C4-2B (cell line): ENCODE data around the gene BMP2.

Experiments
- H3K27ac ChIP-seq: fragments of 450-650 bp; 2 replicates; pipeline ENCODE4 v1.5.1; 2017
- CTCF ChIP-seq: fragments of 450-650 bp; conservative IDR thresholded peaks from 2 replicates; pipeline ENCODE4 v1.5.1; 2017; ENCODE audit warnings: mild to moderate bottlenecking
- ZFX ChIP-seq: fragments of 450-650 bp; IDR thresholded peaks from 2 replicates; pipeline ENCODE4 v1.6.1; 2017

Gene BMP2

GRCh38 chr20:6768228-6769140, 998 bp downstream of the BMP2 start:
- no peak overlapping the region for H3K27ac ChIP-seq
- TF ChIP-seq ZFX (no peak), CTCF (no peak)

DNA sequence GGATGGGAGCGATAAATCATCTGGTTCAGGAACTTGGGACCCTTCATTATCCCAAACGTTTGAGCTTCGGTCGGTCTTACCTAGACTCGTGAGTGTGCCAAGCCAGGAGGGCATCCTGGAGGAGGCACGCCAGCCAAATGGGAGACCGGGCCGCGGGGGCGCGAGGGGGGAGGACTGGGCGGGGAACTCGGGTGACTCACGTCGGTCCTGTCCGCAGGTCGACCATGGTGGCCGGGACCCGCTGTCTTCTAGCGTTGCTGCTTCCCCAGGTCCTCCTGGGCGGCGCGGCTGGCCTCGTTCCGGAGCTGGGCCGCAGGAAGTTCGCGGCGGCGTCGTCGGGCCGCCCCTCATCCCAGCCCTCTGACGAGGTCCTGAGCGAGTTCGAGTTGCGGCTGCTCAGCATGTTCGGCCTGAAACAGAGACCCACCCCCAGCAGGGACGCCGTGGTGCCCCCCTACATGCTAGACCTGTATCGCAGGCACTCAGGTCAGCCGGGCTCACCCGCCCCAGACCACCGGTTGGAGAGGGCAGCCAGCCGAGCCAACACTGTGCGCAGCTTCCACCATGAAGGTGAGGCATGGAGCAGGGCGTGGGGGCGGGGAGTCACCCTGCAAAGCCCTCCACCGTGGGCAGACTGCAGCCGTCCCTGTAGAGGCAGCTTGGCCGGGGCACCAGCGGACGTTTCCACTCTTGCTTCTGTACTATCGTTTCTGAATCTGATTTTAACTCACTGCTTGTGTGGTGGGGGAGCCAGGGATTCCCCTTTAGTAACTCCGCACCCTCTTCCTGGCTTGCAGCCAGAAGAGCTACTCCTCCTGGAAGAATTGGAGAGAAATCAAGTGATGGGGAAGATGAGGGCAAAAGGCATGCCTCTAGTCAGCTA, 2.7 kb downstream of the BMP2 start:
- TF ChIP-seq CTCF (no peak), ZFX (no peak)

DNA sequence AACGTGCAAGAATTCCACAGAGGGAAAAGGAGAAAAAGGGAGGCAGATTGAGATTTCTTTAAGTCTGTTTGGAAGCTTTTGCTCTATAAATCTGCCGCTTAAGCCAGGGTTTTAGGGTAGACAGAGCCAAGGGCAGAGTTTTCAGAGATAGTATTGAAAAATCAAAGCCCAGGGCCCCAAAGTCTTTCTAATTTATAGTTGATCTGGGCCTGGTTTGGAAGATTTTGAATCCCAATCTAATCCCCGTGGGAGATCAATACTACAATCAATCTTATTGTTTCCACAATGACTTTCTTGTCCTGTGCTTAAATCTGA, 3.3 kb downstream of the BMP2 start:
- no peak overlapping the region for H3K27ac ChIP-seq
- TF ChIP-seq CTCF (no peak), ZFX (no peak)

More for the DNA sequence above, 2.7 kb downstream of the BMP2 start:
- no peak overlapping the region for H3K27ac ChIP-seq

DNA sequence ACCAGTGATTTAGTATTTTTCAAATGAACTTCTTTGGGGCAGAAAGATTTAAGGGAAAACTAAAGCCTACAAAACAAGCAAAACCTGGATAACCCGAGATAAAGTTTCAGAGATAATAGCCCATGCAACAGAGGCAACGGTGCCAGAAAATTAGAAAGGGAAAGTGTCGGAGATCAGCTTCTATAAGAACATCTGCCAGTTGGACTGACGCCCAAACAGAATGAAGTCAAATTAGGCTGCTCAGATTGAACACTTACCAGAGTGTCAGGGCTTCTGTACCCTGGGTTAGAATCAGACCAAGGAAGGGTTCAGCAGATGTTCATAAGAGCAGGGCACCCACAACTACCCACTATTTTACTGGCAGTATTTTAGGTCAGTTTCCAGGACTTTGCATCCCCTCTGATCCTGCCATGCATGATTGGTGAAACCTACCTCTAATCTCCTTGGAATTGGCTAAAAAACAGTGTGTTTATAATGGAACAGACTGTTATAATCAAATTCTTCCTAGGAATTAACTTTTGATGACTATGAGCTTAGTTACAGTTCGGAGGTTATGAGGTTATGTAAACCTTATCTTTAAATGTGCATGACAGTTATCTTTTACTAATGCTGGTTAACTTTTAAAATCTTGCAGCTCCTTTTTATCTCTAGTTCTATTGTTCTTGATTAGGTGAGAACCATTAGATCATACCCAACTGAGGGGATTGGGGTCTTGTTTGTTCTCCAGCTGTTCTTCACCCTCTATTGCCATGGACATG, 13.1 kb downstream of the BMP2 start:
- TF ChIP-seq CTCF (no peak), ZFX (no peak)
- H3K27ac ChIP-seq = no peak overlapping the region

DNA sequence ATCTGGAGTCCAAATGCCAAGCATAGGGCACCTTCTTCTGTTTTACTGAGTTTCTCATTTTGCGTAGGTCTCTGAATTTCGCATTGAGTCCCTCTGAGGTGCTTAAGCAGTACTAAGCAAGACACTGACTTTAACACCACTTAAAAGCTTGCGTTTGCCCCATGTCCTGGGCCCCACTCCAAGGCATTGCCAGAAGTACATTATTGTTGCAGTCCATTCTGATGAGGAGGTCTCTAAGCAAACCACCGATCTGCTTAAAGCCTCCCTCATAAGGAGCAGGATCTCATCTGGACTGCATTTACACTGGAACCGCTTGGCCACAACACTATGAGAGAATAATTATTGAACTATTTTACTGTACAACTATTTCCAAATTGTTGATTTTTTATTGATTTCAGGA, 16.3 kb downstream of the BMP2 start:
- TF ChIP-seq ZFX (no peak), CTCF (no peak)
- no peak overlapping the region for H3K27ac ChIP-seq

DNA sequence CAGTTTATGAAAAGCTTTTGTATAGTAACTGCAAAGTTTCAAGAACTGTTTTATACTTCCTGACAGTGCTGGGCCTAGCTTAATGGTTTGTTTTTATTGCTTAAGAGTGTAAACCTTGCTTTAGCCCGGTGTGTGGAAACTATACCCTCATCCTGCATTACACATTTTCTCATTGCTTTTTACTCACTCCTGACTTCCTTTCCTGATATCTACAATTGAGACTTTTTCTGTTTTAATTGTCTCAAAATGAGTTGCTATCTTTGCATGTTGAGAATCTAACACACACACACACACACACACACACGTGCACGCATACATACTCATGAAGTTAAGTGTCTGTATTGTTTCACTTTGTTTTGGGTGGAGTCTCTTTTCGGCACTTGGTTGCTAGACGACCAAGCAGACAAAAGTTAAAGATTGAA, 16.7 kb downstream of the BMP2 start:
- no peak overlapping the region for H3K27ac ChIP-seq
- TF ChIP-seq CTCF (no peak), ZFX (no peak)
